K562 (cell line): ENCODE results near the gene EFEMP2. TPM values are rescaled to one million over a fixed set of nuclear protein-coding genes. Genes with fewer than 3 reads are reported as not detected.

Source experiments
- BRCA1 ChIP-seq, 2 experiments: fragments of 450-650 bp in 1 of 2; sonication (generic) in 1 of 2; formaldehyde crosslinking in 1 of 2; IDR thresholded peaks; 2 replicates each; pipeline versions ENCODE4 v1.5.0 to v1.6.1; 2017 to 2020; ENCODE audit warnings: mild to moderate bottlenecking in 1 of 2, missing genetic modification reagents in 1 of 2
- CBX8 ChIP-seq: fragments of 200-600 bp; sonication (generic); IDR thresholded peaks from 2 replicates; pipeline ENCODE4 v1.6.1; 2012; ENCODE audit warnings: borderline replicate concordance, mixed run types, low read depth, mild to moderate bottlenecking, moderate library complexity, mixed read lengths, low read length, control low read depth, inconsistent platforms; ENCODE audit not compliant: poor library complexity, severe bottlenecking; ENCODE audit errors: extremely low read depth
- FUS ChIP-seq: fragments of 200-400 bp; formaldehyde crosslinking; optimal IDR thresholded peaks from 2 replicates; pipeline ENCODE3; 2017; ENCODE audit warnings: low read depth, low read length
- HDGF ChIP-seq: fragments of 450-650 bp; IDR thresholded peaks from 2 replicates; pipeline ENCODE4 v1.6.1; 2016
- HLTF ChIP-seq: fragments of 450-650 bp; IDR thresholded peaks from 2 replicates; pipeline ENCODE4 v1.6.1; 2016
- HNRNPK ChIP-seq: fragments of 200-400 bp; formaldehyde crosslinking; IDR thresholded peaks from one replicate; pipeline ENCODE4 v1.6.1; 2018; ENCODE audit warnings: mild to moderate bottlenecking, low read depth, low read length; ENCODE audit not compliant: poor library complexity, severe bottlenecking
- KAT8 ChIP-seq: fragments of 450-650 bp; IDR thresholded peaks from 2 replicates; pipeline ENCODE4 v1.6.1; 2016; ENCODE audit warnings: low read depth, mild to moderate bottlenecking
- MAFG ChIP-seq: fragments of 450-650 bp; conservative IDR thresholded peaks from 2 replicates; pipeline ENCODE4 v1.6.1; 2016; ENCODE audit warnings: missing genetic modification characterization, missing compliant biosample characterization
- NCOA2 ChIP-seq, 2 experiments: fragments of 450-650 bp; IDR thresholded peaks; 2 replicates each; pipeline ENCODE4 v1.6.1; 2018; ENCODE audit warnings: mild to moderate bottlenecking in 2 of 2, moderate library complexity in 1 of 2; ENCODE audit not compliant: partially characterized antibody in 2 of 2
- NR1H2 ChIP-seq: sonication (generic); formaldehyde crosslinking; IDR thresholded peaks from 2 replicates; pipeline ENCODE4 v1.4.0; 2020; ENCODE audit warnings: mild to moderate bottlenecking, missing genetic modification reagents
- NR2F6 ChIP-seq: fragments of 450-650 bp; formaldehyde crosslinking; IDR thresholded peaks from 2 replicates; pipeline ENCODE4 v1.4.0; 2020; ENCODE audit warnings: mild to moderate bottlenecking
- PHTF2 ChIP-seq: fragments of 250-450 bp; sonication (Bioruptor Pico); IDR thresholded peaks from 2 replicates; pipeline ENCODE4 v1.5.0; 2021; ENCODE audit warnings: mild to moderate bottlenecking
- RBM17 ChIP-seq: fragments of 200-400 bp; formaldehyde crosslinking; IDR thresholded peaks from 2 replicates; pipeline ENCODE4 v1.6.1; 2017; ENCODE audit warnings: low read depth, mild to moderate bottlenecking, low read length, borderline replicate concordance
- SNIP1 ChIP-seq: fragments of 450-650 bp; IDR thresholded peaks from 2 replicates; pipeline ENCODE4 v1.7.1; 2017; ENCODE audit warnings: low read depth, mild to moderate bottlenecking
- SREBF1 ChIP-seq: fragments of 150-350 bp; IDR thresholded peaks from 2 replicates; pipeline ENCODE4 v1.6.1; 2014; ENCODE audit warnings: antibody characterized with exemption, low read depth, low read length, borderline replicate concordance
- THRAP3 ChIP-seq: fragments of 450-650 bp; IDR thresholded peaks from 2 replicates; pipeline ENCODE4 v1.6.1; 2016; ENCODE audit warnings: mild to moderate bottlenecking, inconsistent platforms, borderline replicate concordance
- ZNF274 ChIP-seq: IDR thresholded peaks from 2 replicates; pipeline ENCODE4 v1.6.1; 2011; ENCODE audit warnings: low read depth, mild to moderate bottlenecking, low read length, moderate library complexity, borderline replicate concordance
- ZNF3 ChIP-seq: fragments of 250-450 bp; sonication (Bioruptor Pico); IDR thresholded peaks from 2 replicates; pipeline ENCODE4 v1.5.0; 2021; ENCODE audit warnings: mild to moderate bottlenecking, moderate library complexity
- polyA plus RNA-seq, 8 experiments: library from polyadenylated mRNA; depleted of rRNA in 4 of 8; stranded (reverse) in 5 of 8; unstranded in 3 of 8; fragments of >200 nt; fragmentation: Nextera tagmentation in 2 of 8; fragmentation: Illumina TruSeq in 1 of 8; extraction: Ambion mirVana in 2 of 8; extraction: Trizol in 1 of 8; gene quantifications; 2 replicates each; pipeline versions ENCODE4 v1.2.1 to v1.2.3, GENCODE V29; 2011 to 2014; ENCODE audit warnings: inconsistent platforms in 1 of 8, missing spikeins in 1 of 8
- total RNA-seq, 7 experiments: library from RNA; depleted of rRNA in 6 of 7; stranded (reverse); fragments of >200 nt in 6 of 7; fragmentation: Illumina TruSeq in 2 of 7; extraction: Trizol in 2 of 7; gene quantifications; 2 replicates each; pipeline versions ENCODE4 v1.2.1 to v1.2.3, GENCODE V29; 2011 to 2021; ENCODE audit warnings: low replicate concordance in 1 of 7
- TF ChIP-seq, protein P1 (sequence below): fragments of 250-450 bp; sonication (Bioruptor Pico); IDR thresholded peaks from 2 replicates; pipeline ENCODE4 v1.5.0; 2021; ENCODE audit warnings: mild to moderate bottlenecking, borderline replicate concordance
- TF ChIP-seq, protein P2 (sequence below): fragments of 250-450 bp; sonication (Bioruptor Pico); IDR thresholded peaks from 2 replicates; pipeline ENCODE4 v1.5.0; 2021
- TF ChIP-seq, protein P3 (sequence below): sonication (generic); formaldehyde crosslinking; IDR thresholded peaks from 2 replicates; pipeline ENCODE4 v1.8.1; 2023; ENCODE audit warnings: mild to moderate bottlenecking, missing genetic modification reagents
- TF ChIP-seq, protein P4 (sequence below): fragments of 250-450 bp; sonication (Bioruptor Pico); IDR thresholded peaks from 2 replicates; pipeline ENCODE4 v1.8.0; 2022; ENCODE audit warnings: moderate library complexity, mild to moderate bottlenecking, inconsistent platforms

EFEMP2 gene
- total and polyA plus RNA-seq, 9 of the 15 experiments (the other 6 are each of a cell fraction or from before 2014, with no cell fraction given): 0.07 to 2.9 (median 0.69) TPM; not detected in 1

DNA sequence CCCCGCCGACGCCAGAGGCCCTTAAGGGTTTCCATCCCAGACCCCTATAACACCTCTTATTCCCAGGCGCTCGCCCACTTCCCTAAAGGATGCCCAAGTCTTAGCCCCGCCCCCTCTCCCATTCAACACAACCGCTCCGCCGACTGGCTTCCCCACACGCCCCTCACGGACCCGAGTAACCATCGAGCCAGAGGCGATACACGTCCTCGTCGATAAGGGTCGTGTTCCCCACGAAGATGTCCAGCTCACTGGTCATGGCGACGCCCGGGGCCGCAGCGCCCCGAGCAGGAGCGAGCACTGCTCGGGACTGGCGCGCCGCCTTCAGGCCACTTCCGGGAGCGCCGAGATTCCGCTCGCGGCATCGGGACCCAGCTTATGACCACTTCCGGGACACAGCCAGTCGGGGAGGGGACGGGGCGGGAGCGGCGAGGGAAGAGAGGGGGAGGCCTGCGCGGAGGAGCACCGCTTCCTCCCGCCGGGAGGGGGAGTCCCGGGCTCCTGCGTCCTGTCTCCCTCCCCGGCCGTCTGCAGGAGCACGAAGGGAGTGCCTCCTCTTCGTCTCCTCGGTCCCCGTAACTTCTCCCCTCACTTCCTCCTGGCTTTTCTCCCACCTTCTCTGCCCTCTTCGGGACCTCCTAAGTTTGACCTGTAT lies 15.7 kb upstream of the EFEMP2 start, which contains the start of gene FIBP (continued):
- TF ChIP-seq RBM17 (no peak), NCOA2 (IDR thresholded peaks at IDR 0.05; ENCODE audit: partially characterized antibody in 2 of 2) (no peak), HDGF (no peak), NR2F6 (no peak), CBX8 (no peak), MAFG (tag) (no peak), BRCA1 (IDR thresholded peaks at IDR 0.05) (no peak), BRCA1 (CRISPR knock-in tag; IDR thresholded peaks at IDR 0.05) (no peak), FUS (no peak), HNRNPK (no peak), NR1H2 (peak; percentile 72; the same call in 1 of the 2 replicates), KAT8 (no peak), SREBF1 (no peak), SNIP1 (no peak), HLTF (peak; percentile 54), PHTF2 (CRISPR knock-in tag) (no peak), ZNF3 (CRISPR knock-in tag) (no peak), ZNF274 (no peak), THRAP3 (0 out of 2 replicates have a peak, but pooled peaks have one; percentile 19)
- TF ChIP-seq, protein P1, sequence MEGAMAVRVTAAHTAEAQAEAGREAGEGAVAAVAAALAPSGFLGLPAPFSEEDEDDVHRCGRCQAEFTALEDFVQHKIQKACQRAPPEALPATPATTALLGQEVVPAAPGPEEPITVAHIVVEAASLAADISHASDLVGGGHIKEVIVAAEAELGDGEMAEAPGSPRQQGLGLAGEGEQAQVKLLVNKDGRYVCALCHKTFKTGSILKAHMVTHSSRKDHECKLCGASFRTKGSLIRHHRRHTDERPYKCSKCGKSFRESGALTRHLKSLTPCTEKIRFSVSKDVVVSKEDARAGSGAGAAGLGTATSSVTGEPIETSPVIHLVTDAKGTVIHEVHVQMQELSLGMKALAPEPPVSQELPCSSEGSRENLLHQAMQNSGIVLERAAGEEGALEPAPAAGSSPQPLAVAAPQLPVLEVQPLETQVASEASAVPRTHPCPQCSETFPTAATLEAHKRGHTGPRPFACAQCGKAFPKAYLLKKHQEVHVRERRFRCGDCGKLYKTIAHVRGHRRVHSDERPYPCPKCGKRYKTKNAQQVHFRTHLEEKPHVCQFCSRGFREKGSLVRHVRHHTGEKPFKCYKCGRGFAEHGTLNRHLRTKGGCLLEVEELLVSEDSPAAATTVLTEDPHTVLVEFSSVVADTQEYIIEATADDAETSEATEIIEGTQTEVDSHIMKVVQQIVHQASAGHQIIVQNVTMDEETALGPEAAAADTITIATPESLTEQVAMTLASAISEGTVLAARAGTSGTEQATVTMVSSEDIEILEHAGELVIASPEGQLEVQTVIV: no peak
- TF ChIP-seq, protein P2, sequence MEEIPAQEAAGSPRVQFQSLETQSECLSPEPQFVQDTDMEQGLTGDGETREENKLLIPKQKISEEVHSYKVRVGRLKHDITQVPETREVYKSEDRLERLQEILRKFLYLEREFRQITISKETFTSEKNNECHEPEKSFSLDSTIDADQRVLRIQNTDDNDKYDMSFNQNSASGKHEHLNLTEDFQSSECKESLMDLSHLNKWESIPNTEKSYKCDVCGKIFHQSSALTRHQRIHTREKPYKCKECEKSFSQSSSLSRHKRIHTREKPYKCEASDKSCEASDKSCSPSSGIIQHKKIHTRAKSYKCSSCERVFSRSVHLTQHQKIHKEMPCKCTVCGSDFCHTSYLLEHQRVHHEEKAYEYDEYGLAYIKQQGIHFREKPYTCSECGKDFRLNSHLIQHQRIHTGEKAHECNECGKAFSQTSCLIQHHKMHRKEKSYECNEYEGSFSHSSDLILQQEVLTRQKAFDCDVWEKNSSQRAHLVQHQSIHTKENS: no peak
- TF ChIP-seq, protein P3, sequence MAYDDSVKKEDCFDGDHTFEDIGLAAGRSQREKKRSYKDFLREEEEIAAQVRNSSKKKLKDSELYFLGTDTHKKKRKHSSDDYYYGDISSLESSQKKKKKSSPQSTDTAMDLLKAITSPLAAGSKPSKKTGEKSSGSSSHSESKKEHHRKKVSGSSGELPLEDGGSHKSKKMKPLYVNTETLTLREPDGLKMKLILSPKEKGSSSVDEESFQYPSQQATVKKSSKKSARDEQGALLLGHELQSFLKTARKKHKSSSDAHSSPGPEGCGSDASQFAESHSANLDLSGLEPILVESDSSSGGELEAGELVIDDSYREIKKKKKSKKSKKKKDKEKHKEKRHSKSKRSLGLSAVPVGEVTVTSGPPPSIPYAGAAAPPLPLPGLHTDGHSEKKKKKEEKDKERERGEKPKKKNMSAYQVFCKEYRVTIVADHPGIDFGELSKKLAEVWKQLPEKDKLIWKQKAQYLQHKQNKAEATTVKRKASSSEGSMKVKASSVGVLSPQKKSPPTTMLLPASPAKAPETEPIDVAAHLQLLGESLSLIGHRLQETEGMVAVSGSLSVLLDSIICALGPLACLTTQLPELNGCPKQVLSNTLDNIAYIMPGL (CRISPR knock-in tag): peak; percentile 84; the same call in 1 of the 2 replicates
- TF ChIP-seq, protein P4, sequence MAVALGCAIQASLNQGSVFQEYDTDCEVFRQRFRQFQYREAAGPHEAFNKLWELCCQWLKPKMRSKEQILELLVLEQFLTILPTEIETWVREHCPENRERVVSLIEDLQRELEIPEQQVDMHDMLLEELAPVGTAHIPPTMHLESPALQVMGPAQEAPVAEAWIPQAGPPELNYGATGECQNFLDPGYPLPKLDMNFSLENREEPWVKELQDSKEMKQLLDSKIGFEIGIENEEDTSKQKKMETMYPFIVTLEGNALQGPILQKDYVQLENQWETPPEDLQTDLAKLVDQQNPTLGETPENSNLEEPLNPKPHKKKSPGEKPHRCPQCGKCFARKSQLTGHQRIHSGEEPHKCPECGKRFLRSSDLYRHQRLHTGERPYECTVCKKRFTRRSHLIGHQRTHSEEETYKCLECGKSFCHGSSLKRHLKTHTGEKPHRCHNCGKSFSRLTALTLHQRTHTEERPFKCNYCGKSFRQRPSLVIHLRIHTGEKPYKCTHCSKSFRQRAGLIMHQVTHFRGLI (CRISPR knock-in tag): no peak
